ENCODE results near the gene DGKB.

- TF ChIP-seq CTCF (IDR thresholded peaks at IDR 0.05) (no peak), POLR2A (IDR thresholded peaks at IDR 0.05) (no peak)
These were observed 109.4 kb downstream of the DGKB start for GRCh38 chr7:14793151-14793550.
